ENCODE measurements around the gene ICA1.
"Not testable (repeated sequence)": the region's sequence is repeated elsewhere in the genome, so short reads cannot be mapped to it uniquely, and the experiment has no call there.

ICA1 gene

GRCh38 chr7:8263048-8263447, 1.1 kb upstream of the ICA1 start:
- no peak for DNase-seq (ENCODE audit: low read depth in 2 of 2)

GRCh38 chr7:8260871-8261694, 884 bp downstream of the ICA1 start:
- DNase-seq (ENCODE audit: low read depth in 2 of 2): peak in 1 of 2 donors; percentile 0

- DNase-seq (ENCODE audit: low read depth in 2 of 2): no peak
Measured at GRCh38 chr7:8259586-8260222, 2.3 kb downstream of the ICA1 start.

- no peak for DNase-seq (ENCODE audit: low read depth in 2 of 2)
Measured at GRCh38 chr7:8258734-8259133, 3.2 kb downstream of the ICA1 start.

GRCh38 chr7:8258166-8258565, 3.8 kb downstream of the ICA1 start:
- no peak for DNase-seq (ENCODE audit: low read depth in 2 of 2)

- DNase-seq (ENCODE audit: low read depth in 2 of 2): no peak
Measured at GRCh38 chr7:8255680-8256655, 6.0 kb downstream of the ICA1 start.

- DNase-seq (ENCODE audit: low read depth in 2 of 2): no peak
Measured at GRCh38 chr7:8254667-8255066, 7.3 kb downstream of the ICA1 start.

- no peak for DNase-seq (ENCODE audit: low read depth in 2 of 2)
Measured at GRCh38 chr7:8254215-8254614, 7.8 kb downstream of the ICA1 start.

GRCh38 chr7:8251195-8251594, 10.8 kb downstream of the ICA1 start:
- DNase-seq (ENCODE audit: low read depth in 2 of 2): no peak

GRCh38 chr7:8250547-8250946, 11.4 kb downstream of the ICA1 start:
- no peak for DNase-seq (ENCODE audit: low read depth in 2 of 2)

GRCh38 chr7:8249121-8249520, 12.8 kb downstream of the ICA1 start:
- no peak for DNase-seq (ENCODE audit: low read depth in 2 of 2)

- no peak for DNase-seq (ENCODE audit: low read depth in 2 of 2)
Measured at GRCh38 chr7:8246020-8246419, 15.9 kb downstream of the ICA1 start.

GRCh38 chr7:8245032-8245431, 16.9 kb downstream of the ICA1 start:
- not testable (repeated sequence) for DNase-seq (ENCODE audit: low read depth in 2 of 2)

- not testable (repeated sequence) for DNase-seq (ENCODE audit: low read depth in 2 of 2)
Measured at GRCh38 chr7:8243059-8243458, 18.9 kb downstream of the ICA1 start.

GRCh38 chr7:8239702-8240362, 22.1 kb downstream of the ICA1 start:
- DNase-seq (ENCODE audit: low read depth in 2 of 2): not testable (repeated sequence)

- no peak for DNase-seq (ENCODE audit: low read depth in 2 of 2)
Measured at GRCh38 chr7:8236780-8237407, 25.1 kb downstream of the ICA1 start.

GRCh38 chr7:8232999-8233847, 28.7 kb downstream of the ICA1 start:
- DNase-seq (ENCODE audit: low read depth in 2 of 2): no peak

- DNase-seq (ENCODE audit: low read depth in 2 of 2): no peak
Measured at GRCh38 chr7:8229927-8230326, 32.0 kb downstream of the ICA1 start.

GRCh38 chr7:8228766-8229674, 32.9 kb downstream of the ICA1 start:
- no peak for DNase-seq (ENCODE audit: low read depth in 2 of 2)

All from stimulated activated CD4-positive, alpha-beta T cell treated with anti-CD3 and anti-CD28 coated beads, Interleukin-1b, Interleukin-23, amount 100 ng/mL, for 4 hours (primary cell).